CD4-positive, alpha-beta T cell (primary cell): Measurements from ENCODE around the gene MCAM. TPM values are rescaled to one million over a fixed set of nuclear protein-coding genes. Genes with fewer than 3 reads are reported as not detected.

Experiments
- ATAC-seq: fragments of 200-7000 bp; cut with Tn5 transposase; one replicate; pipeline ENCODE4 v1.10.0; 2022; ENCODE audit warnings: mild to moderate bottlenecking; ENCODE audit not compliant: poor library complexity
- CTCF ChIA-PET: fragments of 350-600 bp; sonication (Branson Sonifier 250); formaldehyde crosslinking; loops from one replicate; lab custom pipeline; 2021; ENCODE audit warnings: antibody characterized with exemption, inconsistent platforms; lab: Charles Lee
- POLR2A ChIA-PET: fragments of 350-600 bp; sonication (Branson Sonifier 250); formaldehyde crosslinking; loops from one replicate; lab custom pipeline; 2021; ENCODE audit warnings: antibody characterized with exemption, inconsistent platforms; lab: Charles Lee
- DNase-seq, 14 experiments: peaks; one replicate each; pipeline ENCODE4 v3.0.0-alpha.2; 2013 to 2020; ENCODE audit warnings: mixed read lengths in 2 of 14
- H3K27ac ChIP-seq, 2 donors: one replicate each; pipeline versions ENCODE4 v1.5.1 to v1.7.0; 2013; ENCODE audit warnings: low read length in 2 of 2, low read depth in 1 of 2, mild to moderate bottlenecking in 1 of 2
- H3K27me3 ChIP-seq, 2 experiments: 1 replicate in 1 of 2; 2 replicates in 1 of 2; pipeline versions ENCODE4 v1.6.1 to v1.7.0; 2013; ENCODE audit warnings: low read length in 2 of 2, control low read depth in 1 of 2, mild to moderate bottlenecking in 1 of 2, moderate library complexity in 1 of 2; ENCODE audit not compliant: insufficient read depth in 2 of 2, control insufficient read depth in 1 of 2
- H3K36me3 ChIP-seq: one replicate; pipeline ENCODE4 v1.6.1; 2013; ENCODE audit warnings: low read length, control low read depth; ENCODE audit not compliant: insufficient read depth
- H3K4me1 ChIP-seq: one replicate; pipeline ENCODE4 v1.6.1; 2013; ENCODE audit warnings: low read length, control low read depth; ENCODE audit not compliant: insufficient read depth
- H3K4me3 ChIP-seq: one replicate; pipeline ENCODE4 v1.5.1; 2013; ENCODE audit warnings: mild to moderate bottlenecking, low read length, moderate library complexity
- H3K9me3 ChIP-seq, 2 experiments: 1 replicate in 1 of 2; 2 replicates in 1 of 2; pipeline versions ENCODE4 v1.6.1 to v1.7.0; 2013; ENCODE audit warnings: low read length in 2 of 2, mild to moderate bottlenecking in 2 of 2, control low read depth in 1 of 2, moderate library complexity in 1 of 2; ENCODE audit not compliant: control insufficient read depth in 1 of 2, insufficient read depth in 1 of 2
- H3K27ac Mint-ChIP-seq: one replicate; pipeline ENCODE4 v1.8.0; 2020; ENCODE audit warnings: mixed read lengths
- H3K27me3 Mint-ChIP-seq: one replicate; pipeline ENCODE4 v1.8.0; 2021; ENCODE audit warnings: mixed read lengths
- H3K36me3 Mint-ChIP-seq: one replicate; pipeline ENCODE4 v1.8.0; 2021; ENCODE audit warnings: low read depth, mixed read lengths
- H3K4me1 Mint-ChIP-seq: one replicate; pipeline ENCODE4 v1.8.0; 2021; ENCODE audit warnings: low read depth, mixed read lengths
- H3K4me3 Mint-ChIP-seq: one replicate; pipeline ENCODE4 v1.8.0; 2020; ENCODE audit warnings: mild to moderate bottlenecking, mixed read lengths
- H3K9me3 Mint-ChIP-seq: one replicate; pipeline ENCODE4 v1.8.0; 2020; ENCODE audit warnings: mixed read lengths
- CTCF ChIP-seq: fragments of 200-600 bp; IDR thresholded peaks from one replicate; pipeline ENCODE4 v1.8.0; 2022; ENCODE audit warnings: antibody characterized with exemption, mild to moderate bottlenecking
- intact Hi-C, 2 experiments: fragments of 100-400 bp; cut with DNase I in 1 of 2; cut with micrococcal nuclease in 1 of 2; formaldehyde crosslinking; loops; one replicate each; pipeline versions ENCODE4 v1.15.1 to v1.9.0; 2023 to 2025; cut with DNase I, micrococcal nuclease
- total RNA-seq, 174 experiments: library from RNA in 2 of 174; stranded (reverse) in 2 of 174; gene quantifications; one replicate each; pipeline ENCODE4 v1.2.3 and lab custom pipeline; 2021 to 2026

Gene MCAM
- total RNA-seq, 2 experiments from 2014 or later = 16.0 to 16.5 TPM

GRCh38 chr11:119332111-119332765 is 15.3 kb upstream of the MCAM start:
- H3K4me1 Mint-ChIP-seq = peaks cover 24% of the 10 kb centered on the region
- Histone ChIP-seq H3K9me3 (no peaks in the 10 kb centered on the region), H3K27ac (no peak overlapping the region), H3K27me3 (no peaks in the 10 kb centered on the region), H3K36me3 (peaks cover 4% of the 10 kb centered on the region), H3K4me3 (no peak overlapping the region), H3K4me1 (peaks cover 21% of the 10 kb centered on the region)
- intact Hi-C loops = no loop called here
- H3K9me3 Mint-ChIP-seq = no peaks in the 10 kb centered on the region
- H3K36me3 Mint-ChIP-seq = peaks cover 22% of the 10 kb centered on the region
- H3K4me3 Mint-ChIP-seq = peak overlapping the region; percentile 99
- ATAC-seq = no peak
- DNase-seq = no peak
- TF ChIP-seq CTCF = no peak
- peak overlapping the region; percentile 94 for H3K27ac Mint-ChIP-seq
- POLR2A ChIA-PET = no interaction called here
- H3K27me3 Mint-ChIP-seq = no peaks in the 10 kb centered on the region
- CTCF ChIA-PET = no interaction called here

GRCh38 chr11:119330237-119330636 is 13.3 kb upstream of the MCAM start:
- ATAC-seq = no peak
- intact Hi-C loops = no loop called here
- ChIA-PET CTCF (interaction anchor here (4.6 kb wide), 1 partner anchor 8 kb away, joined by 14 read pairs; no protein-coding TSS in a partner anchor), POLR2A (interaction anchor here (0.7 kb wide), 1 partner anchor 1344 kb away, joined by 4 read pairs; the partner anchor contains the start of gene IL10RA)
- Mint-ChIP-seq H3K27ac (no peak overlapping the region), H3K36me3 (peaks cover 14% of the 10 kb centered on the region), H3K4me3 (no peak overlapping the region), H3K4me1 (peaks cover 14% of the 10 kb centered on the region), H3K9me3 (no peaks in the 10 kb centered on the region), H3K27me3 (no peaks in the 10 kb centered on the region)
- H3K4me3 ChIP-seq = no peak overlapping the region
- DNase-seq = no peak
- TF ChIP-seq CTCF = no peak
- no peaks in the 10 kb centered on the region for H3K27me3 ChIP-seq
- H3K9me3 ChIP-seq = no peaks in the 10 kb centered on the region
- peaks cover 16% of the 10 kb centered on the region for H3K4me1 ChIP-seq
- H3K27ac ChIP-seq = no peak overlapping the region
- H3K36me3 ChIP-seq = no peaks in the 10 kb centered on the region

- Mint-ChIP-seq H3K4me1 (peaks cover 12% of the 10 kb centered on the region), H3K9me3 (no peaks in the 10 kb centered on the region), H3K4me3 (no peak overlapping the region), H3K27ac (no peak overlapping the region), H3K27me3 (no peaks in the 10 kb centered on the region), H3K36me3 (peaks cover 5% of the 10 kb centered on the region)
- CTCF ChIA-PET = interaction anchor here (4.6 kb wide), 1 partner anchor 9 kb away, joined by 14 read pairs; no protein-coding TSS in a partner anchor
- ATAC-seq (no peak), DNase-seq (no peak)
- H3K4me1 ChIP-seq = peaks cover 7% of the 10 kb centered on the region
- no peak overlapping the region for H3K4me3 ChIP-seq
- no peaks in the 10 kb centered on the region for H3K36me3 ChIP-seq
- H3K9me3 ChIP-seq = no peaks in the 10 kb centered on the region
- TF ChIP-seq CTCF = no peak
- POLR2A ChIA-PET = no interaction called here
- intact Hi-C loops = no loop called here
- H3K27ac ChIP-seq = no peak overlapping the region
- H3K27me3 ChIP-seq = no peaks in the 10 kb centered on the region
Measured at GRCh38 chr11:119329320-119329719, 12.4 kb upstream of the MCAM start.
